GM18526 (cell line): Measurements from ENCODE around the gene FRMD4A.

Experiments
- POLR2A ChIP-seq: IDR thresholded peaks from 3 replicates; pipeline ENCODE4 v1.6.1; 2011; ENCODE audit not compliant: insufficient read length; ENCODE audit errors: extremely low read depth

Gene FRMD4A

DNA sequence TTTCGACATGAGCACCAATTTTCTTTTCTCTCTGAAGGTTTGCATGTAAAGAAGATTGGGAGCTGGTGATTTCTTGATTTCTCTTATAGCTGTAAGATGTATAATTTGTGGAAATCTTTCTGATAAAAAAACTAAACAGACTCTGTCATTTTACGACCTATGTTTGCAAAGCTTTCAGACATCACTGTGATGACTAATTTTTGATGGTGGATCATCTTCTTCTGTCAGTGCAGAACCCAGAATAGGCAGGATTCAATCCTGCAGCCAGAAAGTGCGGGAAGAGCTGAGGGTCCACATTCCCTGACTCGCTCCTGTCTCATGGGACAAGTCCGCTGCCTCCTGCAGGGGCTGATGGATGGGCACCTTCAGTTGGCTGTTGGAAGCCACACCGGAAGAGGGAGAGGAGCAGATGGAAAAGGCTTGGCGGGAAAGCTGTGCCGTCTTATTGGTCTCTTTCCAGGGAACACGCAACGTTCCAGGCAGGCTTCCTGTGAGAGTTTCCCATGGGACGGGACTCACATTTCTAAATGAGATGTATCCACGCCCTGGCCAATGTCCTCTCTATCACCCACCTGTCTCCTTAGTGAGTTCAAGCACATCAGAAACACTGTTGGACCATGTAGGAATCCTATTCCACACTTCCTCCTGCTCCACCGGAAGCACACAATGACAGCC, 557.1 kb downstream of the FRMD4A start:
- TF ChIP-seq POLR2A: no peak

DNA sequence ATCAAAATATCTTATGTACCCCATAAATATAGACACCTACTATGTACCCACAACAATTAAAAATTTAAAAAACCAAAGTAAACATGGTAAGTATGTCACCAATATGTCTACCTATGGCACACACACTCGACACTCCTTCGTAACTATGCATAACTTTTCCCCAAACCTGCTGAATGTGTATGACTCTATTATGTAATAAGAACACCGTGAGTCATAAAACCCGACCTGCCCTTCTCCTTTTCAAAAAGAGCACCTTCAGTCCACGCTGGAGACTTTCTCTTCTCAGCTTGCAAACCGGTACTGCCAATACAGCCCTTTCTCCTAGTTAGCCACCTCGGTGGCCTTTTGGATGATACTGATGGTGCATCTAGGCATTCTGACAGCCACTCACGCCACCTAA, 557.7 kb downstream of the FRMD4A start:
- TF ChIP-seq POLR2A: no peak

- TF ChIP-seq POLR2A: no peak
These were observed 558.7 kb downstream of the FRMD4A start for GRCh38 chr10:13771992-13772391.

- no peak for TF ChIP-seq POLR2A
These were observed 559.8 kb downstream of the FRMD4A start for GRCh38 chr10:13770760-13771493.

DNA sequence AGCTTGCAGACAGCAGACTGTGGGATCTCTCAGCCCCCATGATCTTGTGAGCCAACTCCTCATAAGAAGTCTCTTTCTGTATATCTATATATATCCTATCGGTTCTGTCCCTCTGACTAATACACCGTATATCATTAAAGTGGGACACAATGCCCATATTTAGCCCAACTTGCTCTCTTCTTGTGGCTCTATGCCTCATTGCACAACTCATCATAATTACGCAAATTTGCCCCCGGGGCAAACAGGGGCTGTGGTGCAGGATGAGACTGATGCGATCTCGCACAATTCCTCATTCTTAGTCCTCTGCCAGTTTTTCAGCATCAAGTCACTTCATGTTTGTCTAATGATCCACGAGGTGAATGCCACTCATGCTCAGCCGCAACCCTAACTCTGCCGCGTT, 560.8 kb downstream of the FRMD4A start:
- no peak for TF ChIP-seq POLR2A

GRCh38 chr10:13767676-13768178, 563.0 kb downstream of the FRMD4A start:
- no peak for TF ChIP-seq POLR2A

- no peak for TF ChIP-seq POLR2A
These were observed 564.9 kb downstream of the FRMD4A start for GRCh38 chr10:13765641-13766341.

DNA sequence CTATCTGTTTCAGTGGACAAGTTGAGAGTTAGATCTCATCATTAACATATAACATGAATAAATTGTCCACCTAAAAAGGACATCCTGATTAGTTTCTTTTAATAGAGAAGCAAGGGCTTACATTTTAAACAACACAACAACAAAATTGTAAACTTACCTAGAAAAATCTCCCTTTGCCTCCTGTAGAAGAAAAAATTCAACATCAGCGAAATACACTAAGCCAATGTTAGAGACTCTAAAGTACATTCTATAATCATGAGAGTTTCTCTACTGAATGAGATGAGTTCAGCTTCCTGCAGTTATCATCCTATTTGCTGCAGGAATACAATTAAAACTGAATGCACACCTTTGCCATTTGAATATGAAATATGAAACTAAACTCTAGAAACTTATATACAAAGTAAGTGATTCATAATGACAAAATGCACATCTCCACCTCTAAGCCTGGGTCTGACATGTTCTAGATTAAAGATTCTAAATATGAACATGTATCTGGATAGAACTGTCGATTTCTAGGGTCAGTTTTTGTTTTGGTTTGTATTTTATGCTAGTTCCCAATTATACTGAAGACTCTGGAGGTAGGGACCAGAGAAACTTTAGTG, 569.1 kb downstream of the FRMD4A start:
- TF ChIP-seq POLR2A: no peak

GRCh38 chr10:13759168-13759567, 571.6 kb downstream of the FRMD4A start:
- no peak for TF ChIP-seq POLR2A

DNA sequence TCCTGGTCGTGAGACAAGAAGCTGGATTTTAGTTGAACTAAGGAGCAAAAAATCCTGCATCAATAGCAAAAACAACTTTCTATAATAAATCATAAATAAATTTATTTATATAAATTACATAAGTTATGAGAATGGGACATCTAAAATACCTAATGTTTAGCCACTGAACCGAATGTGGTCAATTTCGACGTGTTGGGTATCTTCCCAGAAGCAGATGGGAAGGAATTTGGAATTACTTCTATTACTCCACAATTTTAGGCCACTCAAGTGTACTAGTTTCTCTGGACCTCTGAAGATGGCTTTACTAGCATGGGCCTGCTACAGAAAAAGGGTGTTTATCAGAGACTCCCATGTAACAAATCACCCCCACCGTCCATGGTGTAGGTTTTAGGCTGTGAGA, 572.0 kb downstream of the FRMD4A start:
- no peak for TF ChIP-seq POLR2A

DNA sequence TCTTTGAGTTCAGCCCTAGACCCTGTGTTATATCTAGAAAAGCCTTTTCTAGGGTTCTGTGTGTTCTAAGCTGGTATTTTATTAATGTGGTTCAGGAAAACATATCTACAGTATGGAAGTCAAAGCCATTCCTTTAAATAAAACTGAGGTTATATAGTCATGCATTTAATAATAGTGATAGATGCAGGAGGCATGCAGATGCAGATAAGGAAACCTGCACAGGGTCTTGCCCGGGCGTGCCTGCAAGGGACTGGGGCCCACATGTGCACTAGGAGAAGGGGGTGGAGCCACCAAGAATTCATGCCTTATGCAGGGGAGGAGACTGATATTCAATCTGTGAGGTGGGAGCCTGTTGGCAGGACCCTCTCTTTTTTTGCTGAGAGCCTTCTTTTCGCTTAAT, 572.4 kb downstream of the FRMD4A start:
- TF ChIP-seq POLR2A: no peak

DNA sequence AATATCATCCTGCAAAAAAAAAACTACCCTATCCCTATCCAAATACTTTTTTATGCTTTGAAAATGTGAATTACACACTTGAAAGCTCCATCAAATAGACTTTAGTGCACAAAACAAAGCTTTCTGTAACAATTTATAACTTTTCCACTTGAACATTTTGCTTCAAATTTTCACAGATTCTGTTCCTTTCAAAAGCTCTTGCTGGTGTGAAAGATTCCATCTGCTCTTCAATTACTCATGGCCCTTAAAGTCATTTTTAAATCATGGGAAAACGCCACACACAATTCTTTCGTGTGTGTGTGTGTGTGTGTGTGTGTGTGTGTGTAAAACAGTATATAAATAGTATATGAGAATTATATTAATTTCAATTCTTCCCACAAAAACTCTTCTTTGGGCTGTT, 576.4 kb downstream of the FRMD4A start:
- TF ChIP-seq POLR2A: no peak

DNA sequence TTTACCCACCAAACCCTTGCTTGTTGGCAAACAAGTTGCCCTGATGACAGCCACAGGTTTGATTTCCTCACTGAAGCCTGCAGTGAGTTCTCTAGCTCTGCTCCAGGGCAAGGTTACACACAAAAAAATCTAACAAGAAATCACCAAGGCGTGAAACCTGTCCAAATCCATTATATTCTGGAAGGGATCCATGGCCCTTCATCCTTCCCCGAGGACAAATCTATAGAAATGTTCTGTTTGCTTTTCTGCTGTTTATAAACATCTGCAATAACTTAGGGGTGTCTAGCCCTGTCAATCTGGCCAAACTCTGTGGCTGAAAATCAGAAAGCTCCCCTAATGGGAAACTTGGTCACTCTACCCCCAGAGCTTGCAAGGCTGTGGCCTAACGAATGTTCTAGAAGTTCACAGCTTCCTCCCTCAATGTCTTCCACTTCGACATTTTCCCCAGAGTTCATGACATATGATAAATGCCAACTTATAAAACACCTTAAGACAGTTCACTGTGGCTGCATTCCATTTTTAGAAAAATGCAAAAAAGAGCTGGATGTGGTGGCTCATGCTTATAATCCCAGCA, 579.4 kb downstream of the FRMD4A start:
- no peak for TF ChIP-seq POLR2A

GRCh38 chr10:13750299-13751190, 580.2 kb downstream of the FRMD4A start:
- no peak for TF ChIP-seq POLR2A

- no peak for TF ChIP-seq POLR2A
These were observed 585.5 kb downstream of the FRMD4A start for GRCh38 chr10:13745271-13745670.

DNA sequence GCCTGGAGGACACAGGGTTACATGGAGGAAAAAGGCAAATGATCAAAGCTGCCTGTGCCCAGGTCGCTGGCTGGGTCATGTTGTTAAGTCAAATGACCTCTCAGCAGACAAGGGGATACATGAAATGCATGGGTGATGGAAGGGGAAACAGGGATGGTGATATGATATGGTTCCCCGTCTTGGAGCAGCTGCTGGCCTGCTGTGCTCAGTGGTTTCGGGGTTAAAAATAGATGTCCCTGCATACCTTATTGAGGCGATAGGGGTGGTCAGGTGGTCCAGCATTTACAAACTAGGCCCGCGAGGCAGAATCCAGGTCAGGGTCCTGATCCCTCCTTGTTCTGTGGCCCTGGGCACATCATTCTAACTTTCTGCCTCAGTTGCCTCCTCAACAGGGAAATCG, 586.8 kb downstream of the FRMD4A start:
- no peak for TF ChIP-seq POLR2A
